HEK293T (cell line): ENCODE data around the gene FPR3.
"Not testable (repeated sequence)": the region's sequence is repeated elsewhere in the genome, so short reads cannot be mapped to it uniquely, and the experiment has no call there.

Experiments used
- CTBP1 ChIP-seq: fragments of 450-650 bp; IDR thresholded peaks from 2 replicates; pipeline ENCODE4 v1.6.1; 2016; ENCODE audit warnings: borderline replicate concordance
- L3MBTL2 ChIP-seq: fragments of 450-650 bp; conservative IDR thresholded peaks from 2 replicates; pipeline ENCODE4 v1.6.1; 2016; ENCODE audit warnings: mild to moderate bottlenecking

GRCh38 chr19:51804789-51805188 lies 9.8 kb downstream of the FPR3 start:
- not testable (repeated sequence) for TF ChIP-seq CTBP1, L3MBTL2
